ENCODE results near the gene MRPL58.
"Not testable (repeated sequence)": the region's sequence is repeated elsewhere in the genome, so short reads cannot be mapped to it uniquely, and the experiment has no call there.

The MRPL58 gene

DNA sequence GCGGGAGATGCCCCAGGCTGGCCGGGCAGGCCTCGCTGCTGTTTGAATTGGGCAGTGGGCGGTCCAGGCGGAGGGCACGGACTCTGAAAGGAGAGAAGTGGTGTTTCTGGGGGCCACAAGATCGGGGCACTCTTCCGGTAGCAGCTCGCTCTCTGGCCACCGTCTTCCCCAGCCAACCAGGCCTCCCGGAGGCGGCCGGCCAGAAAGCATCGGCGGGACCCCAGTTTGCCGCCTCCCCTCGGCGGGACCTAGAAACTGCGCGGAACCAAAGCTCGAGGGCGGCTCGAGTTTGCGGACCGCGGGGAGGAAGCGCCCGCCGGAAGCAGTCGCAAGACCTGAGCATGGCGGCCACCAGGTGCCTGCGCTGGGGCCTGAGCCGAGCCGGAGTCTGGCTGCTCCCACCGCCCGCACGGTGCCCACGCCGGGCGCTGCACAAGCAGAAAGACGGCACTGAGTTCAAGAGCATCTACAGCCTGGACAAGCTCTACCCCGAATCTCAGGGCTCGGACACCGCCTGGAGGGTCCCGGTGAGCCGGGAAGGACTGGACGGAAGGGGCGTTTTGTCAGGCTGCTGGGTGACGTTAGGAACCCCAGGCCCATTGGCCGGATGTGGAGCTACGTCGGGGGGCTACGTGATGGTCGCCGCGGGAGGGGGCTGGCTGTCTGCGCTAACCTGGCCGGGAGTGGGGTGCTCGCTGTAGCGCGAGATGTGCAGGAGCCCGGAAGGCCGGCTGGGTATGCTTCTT, at the start of gene MRPL58:
Gene MRPL58, plus strand, starts transcription at position 325 of the 746 bp plus-strand sequence. Its CDS starts 17 bp downstream, at position 342.
- DNase-seq (ENCODE audit: low read depth in 1 of 2, low spot score in 1 of 2), result peak; percentile 59 to 70

DNA sequence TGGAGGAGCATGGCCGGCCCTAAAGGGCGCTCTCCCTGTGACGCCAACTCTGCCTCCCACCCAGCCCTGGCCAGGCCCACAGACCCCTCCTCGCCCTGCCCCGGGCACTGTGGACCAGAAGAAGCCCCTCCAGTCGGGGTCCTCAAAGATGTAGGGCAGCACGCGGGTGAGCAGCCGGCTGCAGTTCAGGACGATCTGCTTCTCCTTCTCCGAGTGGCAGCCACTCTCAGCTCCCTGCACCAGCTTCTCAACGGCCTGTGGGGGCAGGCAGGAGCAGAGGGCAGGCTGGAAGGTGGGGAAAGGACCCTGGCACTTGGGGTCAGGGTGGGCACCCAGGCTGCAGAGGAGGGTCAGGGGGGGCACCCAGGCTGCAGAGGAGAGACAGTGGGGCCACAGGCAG, 48.8 kb upstream of the MRPL58 start:
- no peak for DNase-seq (ENCODE audit: low read depth in 1 of 2, low spot score in 1 of 2)

DNA sequence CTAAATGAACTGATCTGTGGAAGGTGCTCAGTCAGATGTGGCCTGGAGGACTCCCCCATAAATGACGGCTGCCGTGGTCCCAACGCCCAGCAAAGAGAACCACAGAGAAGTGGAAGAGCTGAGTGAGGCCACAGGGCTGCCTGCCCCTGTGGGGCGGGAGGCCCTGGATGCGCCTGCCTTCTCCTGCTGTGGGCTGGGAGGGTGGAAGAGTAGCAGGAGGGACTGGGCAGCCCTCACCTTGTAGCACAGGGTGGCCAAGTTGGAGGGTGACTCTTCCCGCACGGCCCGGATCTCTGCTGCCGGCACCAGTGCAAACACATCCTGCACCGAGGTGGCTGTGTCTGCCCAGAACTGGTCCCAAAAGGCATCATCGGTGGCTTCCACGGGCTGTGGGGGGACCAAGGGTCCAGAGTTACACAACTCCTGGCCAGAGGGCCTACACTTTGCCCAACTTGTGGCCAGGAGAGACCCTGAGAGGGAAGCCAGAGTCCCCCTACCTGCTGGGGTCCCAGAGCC, 48.2 kb upstream of the MRPL58 start:
- no peak for DNase-seq (ENCODE audit: low read depth in 1 of 2, low spot score in 1 of 2)

DNA sequence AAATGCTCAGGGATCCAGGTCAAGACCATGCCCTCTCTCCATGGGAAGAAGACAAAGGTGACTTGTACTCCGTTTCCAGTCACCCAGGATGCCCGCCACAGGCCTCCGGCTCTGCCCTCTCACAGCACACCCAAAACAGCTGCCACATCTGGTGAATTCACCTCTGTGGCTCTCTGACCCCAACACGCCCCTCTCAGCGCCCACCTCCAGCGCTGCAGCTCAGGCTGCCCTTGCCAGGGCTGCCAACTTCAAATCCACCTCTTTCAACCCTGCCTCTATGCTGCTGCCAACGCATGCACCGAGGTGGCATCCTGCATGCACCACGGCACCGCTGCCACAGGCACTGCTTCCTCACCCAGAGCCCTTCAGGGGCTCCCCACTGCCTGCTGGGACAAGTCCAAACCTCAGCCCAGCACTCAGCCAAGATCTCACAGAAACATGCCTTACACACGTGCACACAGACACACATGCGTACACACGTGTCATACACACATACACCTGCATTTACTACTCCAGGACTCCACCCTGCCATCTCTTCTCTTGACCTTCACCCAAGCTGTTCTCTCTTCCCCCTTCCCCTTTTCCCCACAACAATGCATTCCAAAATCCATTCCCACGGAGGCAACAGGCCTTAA, 47.4 kb upstream of the MRPL58 start:
- no peak for DNase-seq (ENCODE audit: low read depth in 1 of 2, low spot score in 1 of 2)

DNA sequence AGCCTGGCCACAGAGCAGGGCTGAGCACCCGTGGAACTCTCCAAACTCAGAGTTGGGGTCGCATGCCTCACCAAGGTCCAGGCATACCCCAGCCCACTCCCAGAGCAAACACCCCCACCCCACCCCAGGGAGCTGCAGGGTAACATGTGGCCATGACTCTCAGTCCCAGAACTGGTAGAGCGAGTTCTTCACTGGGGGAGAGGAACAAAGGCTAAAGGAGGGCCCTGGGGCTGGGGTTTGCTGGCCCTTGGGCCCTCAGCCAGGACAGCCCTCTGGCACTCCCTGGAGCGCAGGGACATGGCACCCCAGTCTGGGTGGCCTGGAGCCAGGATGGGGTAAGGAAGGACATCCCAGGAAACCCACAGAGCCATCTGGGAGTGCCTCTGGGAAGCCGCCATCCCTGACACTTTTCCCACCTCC, 44.1 kb upstream of the MRPL58 start:
- DNase-seq (ENCODE audit: low read depth in 1 of 2, low spot score in 1 of 2), result no peak

DNA sequence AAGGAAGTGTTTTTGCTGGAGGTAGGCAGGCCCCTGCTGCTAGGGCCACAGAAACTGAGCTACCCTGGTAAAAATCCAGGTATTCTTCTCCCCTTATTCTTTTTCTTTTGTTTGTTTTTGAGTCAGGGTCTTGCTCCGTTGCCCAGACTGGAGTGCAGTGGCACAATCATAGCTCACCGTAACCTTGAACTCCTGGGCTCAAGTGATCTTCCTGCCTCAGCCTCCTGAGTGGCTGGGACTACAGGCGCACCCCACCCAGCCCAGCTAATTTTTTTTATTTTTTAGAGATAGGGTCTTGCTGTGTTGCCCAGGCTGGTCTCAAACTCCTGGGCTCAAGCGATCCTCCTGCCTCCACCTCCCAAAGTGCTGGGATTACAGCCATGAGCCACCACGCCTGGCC, 43.0 kb upstream of the MRPL58 start:
- not testable (repeated sequence) for DNase-seq (ENCODE audit: low read depth in 1 of 2, low spot score in 1 of 2)

DNA sequence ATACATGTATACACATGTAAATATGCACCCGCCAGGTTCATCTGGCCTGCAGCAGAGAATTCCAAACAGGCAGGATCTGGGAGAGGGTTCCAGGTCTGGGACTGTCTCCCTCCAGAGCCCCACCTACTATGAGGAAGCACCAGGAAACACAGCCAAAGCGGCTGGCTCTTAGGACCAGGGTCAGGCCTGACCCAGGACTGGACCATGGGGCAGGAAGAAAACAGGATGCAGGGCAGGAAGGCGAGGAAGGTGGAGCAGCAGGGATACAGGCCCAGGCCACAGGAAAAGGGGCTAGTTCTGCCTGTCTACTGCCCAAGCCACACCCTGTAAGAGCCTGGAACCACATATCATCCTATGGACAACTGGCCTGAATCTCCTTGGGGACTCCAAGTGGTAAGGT, 42.1 kb upstream of the MRPL58 start:
- DNase-seq (ENCODE audit: low read depth in 1 of 2, low spot score in 1 of 2), result no peak

DNA sequence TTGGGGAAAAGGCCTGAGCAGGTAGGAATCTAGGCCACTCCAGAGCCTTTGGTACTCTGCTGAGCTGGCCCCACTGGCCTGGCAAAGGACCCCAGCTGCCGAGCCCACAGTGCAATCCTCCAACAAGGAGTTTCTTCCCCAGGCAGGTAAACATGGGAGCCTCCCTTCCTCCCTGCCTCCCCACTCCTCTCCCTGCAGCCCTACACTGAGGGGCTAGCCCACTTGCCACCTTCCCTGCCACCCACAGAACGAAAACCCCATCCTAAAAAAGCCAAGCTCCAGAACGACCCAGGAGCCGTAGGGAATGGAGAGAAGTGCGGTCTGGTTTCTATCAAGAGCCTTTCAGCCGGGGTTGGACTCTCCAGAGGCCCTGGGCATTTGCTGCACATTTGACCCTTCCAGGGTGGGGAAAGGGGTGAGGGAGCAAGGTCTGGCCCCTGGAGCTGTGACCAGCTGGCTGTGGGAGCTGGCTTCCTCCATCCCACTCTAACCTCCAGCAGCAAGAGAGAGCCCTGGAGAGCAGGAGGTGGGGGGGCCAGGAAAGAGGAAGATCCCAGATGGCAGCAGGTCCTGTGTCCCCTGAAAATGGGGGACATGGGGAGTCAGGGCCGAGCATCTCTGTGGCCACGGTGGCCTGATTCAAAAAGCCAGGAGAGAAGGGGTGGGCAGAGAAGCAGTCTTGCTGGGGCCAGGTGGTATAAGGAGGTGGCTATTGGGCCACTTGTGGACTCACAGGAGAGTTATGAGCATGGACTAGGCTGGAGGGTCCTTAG, 41.2 kb upstream of the MRPL58 start:
- no peak for DNase-seq (ENCODE audit: low read depth in 1 of 2, low spot score in 1 of 2)

DNA sequence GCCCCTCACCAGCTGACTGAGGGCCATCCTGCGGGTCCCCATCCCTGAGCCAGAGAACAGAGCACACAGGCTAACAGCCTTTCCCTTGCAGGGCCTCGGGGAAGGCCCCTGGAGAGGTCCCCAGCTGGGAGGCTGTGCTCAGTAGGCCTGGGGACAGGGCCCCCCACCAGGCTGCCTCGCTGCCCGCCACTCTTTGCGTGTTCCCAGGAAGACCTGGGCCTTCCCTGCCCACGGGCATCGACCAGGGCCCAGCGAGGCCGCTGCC, 40.7 kb upstream of the MRPL58 start:
- no peak for DNase-seq (ENCODE audit: low read depth in 1 of 2, low spot score in 1 of 2)

DNA sequence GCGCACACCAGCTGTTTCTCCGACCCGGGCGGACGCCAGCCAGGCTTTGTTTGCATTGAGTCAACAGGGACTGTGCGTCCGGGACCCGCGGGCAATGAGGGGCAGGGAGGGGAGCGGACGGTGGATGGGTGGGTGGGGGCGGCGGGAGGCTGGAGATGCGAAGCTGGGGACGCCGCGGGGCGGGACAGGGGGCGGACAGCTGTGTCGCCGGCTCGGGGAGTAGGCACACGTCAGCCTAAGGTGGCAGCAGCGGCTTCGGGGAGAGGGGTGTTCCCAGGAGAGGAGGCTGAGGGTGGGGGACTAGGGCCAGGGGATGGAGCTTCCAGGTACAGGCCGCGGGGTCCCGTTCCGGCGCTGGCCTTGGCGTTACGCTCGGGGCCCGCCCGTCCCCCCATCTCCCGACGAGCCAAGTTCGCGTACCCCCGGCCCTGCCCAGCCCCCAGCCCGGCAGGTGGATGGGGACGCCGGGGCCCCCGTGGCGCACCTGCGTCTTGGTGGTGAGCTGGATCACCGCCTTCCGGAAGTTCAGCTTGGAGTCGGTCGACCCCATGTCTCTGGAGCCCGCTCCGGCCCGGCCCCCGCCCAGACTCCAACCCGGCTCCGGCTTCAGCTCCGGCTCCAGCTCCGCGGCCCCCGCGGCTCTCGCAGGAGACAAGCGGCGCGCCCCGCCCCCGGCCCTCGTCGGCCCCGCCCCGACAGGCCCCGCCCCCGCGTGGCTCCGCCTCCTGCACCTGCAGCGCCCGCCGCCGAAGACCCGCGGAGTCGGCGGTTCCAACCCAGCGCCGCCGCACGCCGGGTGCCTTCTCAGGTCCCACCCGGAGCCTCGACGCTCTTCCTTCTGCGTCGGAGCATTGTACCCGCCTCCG, 40.1 kb upstream of the MRPL58 start, which contains the start of gene HID1:
Gene HID1, minus strand, starts transcription at position 653 of the 866 bp plus-strand sequence. Its CDS starts 103 bp downstream, at position 550.
- peak; percentile 69 to 76 for DNase-seq (ENCODE audit: low read depth in 1 of 2, low spot score in 1 of 2)

DNA sequence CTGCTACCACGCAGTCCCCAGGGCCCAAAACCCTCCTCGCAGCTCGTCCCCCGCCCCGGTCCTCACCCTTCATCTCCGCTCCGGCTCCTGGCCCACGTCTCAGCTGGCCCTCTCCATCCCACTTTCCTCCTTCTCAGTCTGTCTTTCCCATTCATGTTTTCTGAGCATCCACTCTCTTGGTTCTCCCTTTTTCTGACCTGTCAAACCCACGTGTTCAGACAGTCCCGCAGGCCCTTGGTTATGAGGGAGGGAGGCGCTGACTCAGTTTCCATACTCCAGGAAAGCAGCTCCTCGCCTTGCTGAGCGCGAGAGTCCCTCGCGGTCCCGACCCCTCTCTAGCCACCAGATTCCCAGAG, 39.5 kb upstream of the MRPL58 start:
- DNase-seq (ENCODE audit: low read depth in 1 of 2, low spot score in 1 of 2), result no peak

DNA sequence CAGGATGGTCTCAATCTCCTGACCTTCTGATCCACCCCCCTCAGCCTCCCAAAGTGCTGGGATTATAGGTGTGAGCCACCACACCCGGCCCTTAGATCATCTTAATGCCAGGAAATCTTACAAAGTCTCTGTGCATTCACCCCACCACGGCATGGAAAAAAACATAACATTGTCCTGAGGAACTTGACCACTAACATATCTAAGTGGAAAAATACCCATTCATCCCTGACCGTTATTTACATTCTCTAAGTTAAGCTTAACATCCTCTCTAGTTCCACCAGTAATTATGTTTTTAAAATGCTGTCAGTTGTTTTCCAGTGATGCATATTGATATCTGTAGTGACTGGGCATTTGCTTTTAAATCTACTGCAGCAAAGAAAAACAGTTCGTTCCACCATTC, 36.5 kb upstream of the MRPL58 start:
- DNase-seq (ENCODE audit: low read depth in 1 of 2, low spot score in 1 of 2), result no peak

DNA sequence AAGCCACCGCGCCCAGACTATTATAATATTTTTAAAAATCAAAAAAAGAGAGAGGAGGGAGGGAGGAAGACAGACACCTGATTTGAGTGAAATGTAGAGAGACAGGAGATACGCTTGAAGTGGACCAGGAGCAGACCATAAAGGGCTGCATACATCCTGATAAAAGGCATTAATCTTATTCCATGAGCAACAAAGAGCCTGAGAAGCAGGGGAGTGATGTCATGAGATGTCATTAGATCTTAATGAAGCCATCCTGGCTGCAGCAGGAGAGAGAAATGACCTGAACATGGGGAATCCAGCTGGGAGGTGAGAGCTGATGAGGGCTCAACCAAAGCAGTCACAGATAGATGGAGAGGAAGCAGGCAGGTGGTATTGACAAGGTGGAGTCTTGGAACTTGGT, 34.7 kb upstream of the MRPL58 start:
- no peak for DNase-seq (ENCODE audit: low read depth in 1 of 2, low spot score in 1 of 2)

DNA sequence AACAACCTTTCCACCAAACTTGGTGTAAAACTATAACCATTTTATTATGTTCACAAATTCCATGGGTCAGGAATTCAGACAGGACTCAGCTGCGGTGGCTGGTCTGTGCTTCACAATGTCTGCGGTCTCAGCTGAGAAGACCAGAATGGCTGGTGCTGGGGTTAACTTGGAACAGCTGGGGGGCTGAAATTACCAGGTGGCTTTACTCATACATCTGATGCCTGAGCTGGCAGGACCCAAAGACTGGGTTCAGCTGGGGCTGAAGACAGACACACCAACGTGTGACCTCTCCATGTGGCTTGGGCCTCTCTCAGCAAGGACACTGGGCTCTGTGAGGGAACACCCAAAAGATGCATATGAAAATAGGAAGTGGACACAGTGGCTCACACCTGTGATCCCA, 34.2 kb upstream of the MRPL58 start:
- DNase-seq (ENCODE audit: low read depth in 1 of 2, low spot score in 1 of 2), result no peak

DNA sequence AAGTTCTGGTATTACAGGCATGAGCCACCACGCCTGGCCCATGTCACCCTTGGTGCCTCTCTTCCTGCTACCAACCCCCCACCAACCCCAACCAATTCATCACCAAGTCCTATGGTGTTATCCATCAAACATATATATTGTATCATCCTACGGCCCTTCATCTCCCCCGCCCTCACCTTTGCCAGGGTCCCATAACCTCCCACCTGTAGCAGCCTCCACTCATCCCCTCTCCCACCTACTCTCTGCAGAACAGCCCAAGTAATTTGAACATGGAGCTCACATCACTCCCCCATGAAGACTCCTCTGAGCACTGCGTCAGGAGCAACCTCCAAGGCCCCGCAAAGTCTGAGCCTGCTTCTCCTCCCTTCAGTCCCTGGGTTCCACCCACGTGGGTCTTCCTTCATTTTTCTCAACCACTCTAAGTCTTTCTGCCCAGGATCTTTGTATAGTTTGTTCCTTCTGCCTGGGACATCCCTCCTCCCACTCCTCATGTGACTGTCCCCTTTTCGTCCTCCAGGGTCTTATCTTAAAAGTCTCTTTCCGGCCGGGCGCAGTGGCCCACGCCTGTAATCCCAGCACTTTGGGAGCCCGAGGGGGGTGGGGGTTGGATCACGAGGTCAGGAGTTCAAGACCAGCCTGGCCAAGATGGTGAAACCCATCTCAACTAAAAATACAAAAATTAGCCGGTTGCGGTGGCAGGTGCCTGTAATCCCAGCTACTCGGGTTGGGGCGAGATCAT, 32.9 kb upstream of the MRPL58 start:
- DNase-seq (ENCODE audit: low read depth in 1 of 2, low spot score in 1 of 2), result no peak

DNA sequence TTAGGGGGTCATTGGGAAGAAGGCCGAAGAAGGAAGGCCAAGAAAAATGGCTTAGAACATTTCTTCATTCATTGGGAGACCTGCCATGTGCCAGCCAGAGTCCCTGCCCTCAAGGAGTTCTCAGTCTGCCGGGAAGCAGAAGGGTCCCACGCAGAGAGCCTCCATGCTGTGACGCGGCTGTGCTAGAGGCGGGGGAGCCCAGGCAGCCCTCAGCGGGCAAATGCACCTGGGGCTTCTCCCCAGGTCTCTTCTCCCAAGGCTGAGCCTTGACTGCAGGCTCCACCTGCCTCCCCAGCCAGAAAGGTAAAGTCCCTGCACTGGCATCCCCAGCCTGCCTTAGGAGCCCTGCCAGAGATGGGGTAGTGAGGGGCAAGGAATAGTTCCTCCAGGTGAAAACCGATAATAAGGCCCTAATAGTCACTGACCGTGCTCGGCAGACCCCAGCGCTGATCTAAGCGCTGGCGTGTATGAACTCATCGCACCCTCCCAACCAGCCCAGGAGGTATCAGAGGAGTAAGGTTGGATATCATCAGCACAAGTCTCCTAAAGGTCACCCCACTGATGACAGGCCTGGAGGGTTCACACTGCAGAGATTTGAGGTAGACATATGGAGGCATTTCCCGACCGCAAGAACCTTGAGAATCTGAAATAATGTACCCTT, 31.0 kb upstream of the MRPL58 start:
- no peak for DNase-seq (ENCODE audit: low read depth in 1 of 2, low spot score in 1 of 2)

DNA sequence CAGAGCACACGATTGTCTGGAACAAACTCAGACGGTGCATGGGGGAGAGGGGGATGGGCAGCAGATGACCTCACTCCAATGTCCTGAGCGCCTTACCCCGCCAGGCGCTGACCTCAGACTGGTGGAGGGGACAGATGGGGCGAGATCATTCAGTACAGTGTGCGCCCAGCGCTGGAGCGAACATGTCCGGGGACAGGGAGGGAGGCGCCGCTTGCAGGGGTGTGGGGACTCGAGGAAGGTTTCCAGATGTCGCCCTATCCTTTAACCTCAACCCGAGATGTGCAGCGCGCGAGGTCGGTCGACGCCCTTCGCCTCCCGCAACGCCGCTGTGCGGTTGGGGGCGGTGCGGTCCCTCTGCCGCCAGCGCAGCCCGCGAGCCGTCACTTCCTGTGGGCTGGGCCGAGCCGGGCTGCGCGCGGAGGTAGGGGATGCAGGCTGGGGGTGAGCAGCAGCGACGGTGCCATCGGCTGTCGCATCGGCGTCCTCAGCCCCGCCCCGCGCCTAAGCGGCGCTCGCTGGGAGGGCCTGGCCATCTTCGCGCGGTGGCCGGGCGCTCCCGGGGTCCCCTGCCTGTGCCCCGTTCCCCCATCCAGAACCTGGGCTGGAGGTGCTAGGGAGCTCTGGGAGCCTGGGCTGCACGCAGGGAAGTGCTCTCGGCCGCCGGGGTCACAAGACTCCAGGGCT, 30.3 kb upstream of the MRPL58 start:
- DNase-seq (ENCODE audit: low read depth in 1 of 2, low spot score in 1 of 2), result peak; percentile 61 to 76

DNA sequence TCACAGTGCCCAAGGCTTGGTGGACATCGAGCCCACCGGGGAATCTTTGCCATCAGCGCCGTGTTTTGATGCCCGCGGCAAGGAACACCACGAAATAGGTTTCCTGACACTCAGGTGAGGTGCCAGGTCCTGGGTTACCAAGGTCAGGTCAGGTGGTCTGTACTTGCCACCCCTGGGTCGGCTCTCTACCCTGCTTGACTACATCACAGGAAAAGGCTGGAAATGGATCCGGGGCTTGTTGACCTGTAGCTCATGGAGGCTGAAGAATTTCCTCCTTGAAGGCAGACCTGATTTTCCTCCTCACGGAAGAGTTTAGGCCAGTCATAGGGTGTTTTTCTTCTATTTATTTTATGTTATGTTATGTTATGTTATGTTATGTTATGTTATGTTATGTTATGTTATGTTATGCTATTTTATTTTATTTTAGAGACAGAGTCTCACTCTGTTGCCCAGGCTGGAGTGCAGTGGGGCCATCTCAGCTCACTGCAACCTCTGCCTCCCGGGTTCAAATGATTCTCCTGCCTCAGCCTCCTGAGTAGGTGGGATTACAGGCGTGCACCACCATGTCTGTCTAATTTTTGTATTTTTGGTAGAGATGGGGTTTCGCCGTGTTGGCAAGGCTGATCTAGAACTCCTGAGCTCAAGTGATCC, 29.7 kb upstream of the MRPL58 start:
- DNase-seq (ENCODE audit: low read depth in 1 of 2, low spot score in 1 of 2), result not testable (repeated sequence)

DNA sequence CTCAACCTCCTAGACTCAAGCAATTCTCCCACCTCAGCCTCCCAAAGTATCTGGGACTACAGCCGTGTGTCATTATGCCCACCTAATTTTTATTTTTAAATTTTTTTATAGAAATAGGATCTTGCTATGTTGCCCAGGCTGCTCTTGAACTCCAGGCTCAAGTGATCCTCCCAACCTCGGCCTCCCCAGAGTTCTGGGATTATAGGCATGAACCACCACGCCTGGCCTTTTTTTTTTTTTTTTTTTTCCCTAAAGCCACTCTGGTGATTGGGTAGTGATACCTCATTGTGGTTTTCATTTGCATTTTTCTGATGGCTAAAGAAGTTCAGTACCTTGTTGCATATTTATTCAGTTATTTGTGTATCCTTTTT, 26.3 kb upstream of the MRPL58 start:
- no peak for DNase-seq (ENCODE audit: low read depth in 1 of 2, low spot score in 1 of 2)
